HG03025 (cell line): ENCODE measurements around the gene CASQ1.

ENCODE experiments used
- ATAC-seq: cut with Tn5 transposase; IDR thresholded peaks from one replicate; pipeline ENCODE4 v1.9.1; 2021; ENCODE audit warnings: mild to moderate bottlenecking, moderate library complexity; ENCODE audit not compliant: unreplicated experiment, low FRiP score

The CASQ1 gene

DNA sequence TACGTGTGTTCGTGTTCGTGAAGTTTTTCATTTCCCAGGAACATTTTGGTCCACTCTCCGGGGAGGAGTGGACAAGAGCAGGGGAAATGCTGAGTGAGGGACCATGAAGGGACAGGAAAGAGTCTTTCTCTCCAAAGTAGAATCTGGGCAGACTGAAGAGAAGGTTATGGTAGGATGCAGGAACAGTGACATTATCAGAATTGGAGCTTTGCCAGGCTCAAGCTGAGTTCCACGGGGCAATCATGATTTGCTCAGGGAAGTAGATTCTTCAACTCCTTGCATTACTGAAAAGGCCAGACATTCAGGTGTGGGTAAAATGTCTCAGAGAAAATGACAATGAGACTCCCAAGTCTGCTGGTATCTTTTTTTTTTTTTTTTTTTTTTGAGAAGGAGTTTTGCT lies 22.4 kb upstream of the CASQ1 start:
- no peak for ATAC-seq

DNA sequence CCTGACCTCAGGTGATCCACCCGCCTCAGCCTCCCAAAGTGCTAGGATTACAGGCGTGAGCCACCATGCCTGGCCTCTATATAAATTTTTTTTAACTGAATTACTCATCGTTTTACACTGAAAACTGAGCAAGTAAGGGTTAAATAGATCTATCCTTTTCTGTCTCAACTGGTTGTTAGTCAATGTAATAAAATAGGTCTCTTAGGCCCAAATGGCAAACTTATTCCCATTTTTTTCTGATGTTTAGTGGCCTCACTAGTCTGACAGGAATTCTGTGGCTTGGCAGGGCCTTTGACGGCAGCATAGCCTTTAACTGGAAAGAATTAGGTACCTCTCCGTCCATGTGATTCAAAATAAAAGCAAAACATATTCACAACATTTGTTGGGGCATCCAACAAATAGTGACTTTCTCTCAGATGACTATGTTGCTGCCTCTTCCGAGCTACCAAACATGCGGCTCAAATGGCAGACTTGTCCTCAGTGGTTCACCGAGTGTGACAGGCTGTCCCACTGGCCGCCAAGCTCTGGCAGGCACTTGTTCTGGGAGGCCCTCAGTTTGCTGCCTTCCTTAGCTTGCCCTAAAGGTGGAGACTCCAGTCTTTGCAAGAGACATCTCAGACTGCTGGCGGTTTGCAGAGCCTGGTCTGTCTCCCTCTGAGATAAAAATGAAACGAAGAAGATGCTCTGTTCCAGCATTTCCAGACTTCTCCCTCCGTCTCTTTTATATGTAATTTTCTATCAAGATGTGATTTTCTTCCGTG lies 21.6 kb upstream of the CASQ1 start:
- no peak for ATAC-seq

GRCh38 chr1:160169553-160170399 lies 20.6 kb upstream of the CASQ1 start:
- ATAC-seq: no peak

DNA sequence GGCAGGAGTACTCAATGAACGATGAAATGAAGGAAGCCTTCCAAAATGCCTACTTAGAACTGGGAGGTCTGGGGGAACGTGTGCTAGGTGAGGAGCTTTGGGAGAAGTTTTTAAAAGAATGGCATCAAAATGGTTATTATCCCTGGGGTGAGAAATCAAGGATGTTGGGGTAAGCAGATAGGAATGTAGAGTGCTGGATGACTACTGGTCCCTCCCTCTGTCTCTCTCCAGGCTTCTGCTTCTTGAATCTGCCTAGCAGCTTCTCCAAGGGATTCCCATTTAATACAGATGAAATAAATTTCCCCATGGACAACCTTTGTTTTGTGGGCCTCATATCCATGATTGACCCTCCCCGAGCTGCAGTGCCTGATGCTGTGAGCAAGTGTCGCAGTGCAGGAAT lies 19.0 kb upstream of the CASQ1 start:
- ATAC-seq: no peak

DNA sequence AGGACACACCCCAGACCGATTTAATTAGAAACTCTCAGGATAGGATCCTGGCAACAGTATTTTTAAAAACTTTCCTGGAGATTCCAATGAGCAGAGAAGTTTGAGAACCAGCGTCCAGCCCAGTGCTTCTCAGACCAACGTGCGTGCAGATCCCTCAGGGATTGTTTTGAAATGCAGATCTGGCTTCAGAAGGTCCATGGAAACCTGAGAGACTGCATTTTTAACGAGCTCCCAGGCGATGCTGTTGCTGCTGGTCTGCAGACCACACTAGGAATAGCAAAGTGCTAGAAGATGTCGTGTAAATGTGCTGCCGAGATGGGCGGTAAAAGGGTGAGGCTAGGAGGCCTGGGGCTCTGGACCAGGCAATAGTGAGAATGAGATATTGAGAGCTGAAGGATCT lies 18.4 kb upstream of the CASQ1 start:
- ATAC-seq: no peak

DNA sequence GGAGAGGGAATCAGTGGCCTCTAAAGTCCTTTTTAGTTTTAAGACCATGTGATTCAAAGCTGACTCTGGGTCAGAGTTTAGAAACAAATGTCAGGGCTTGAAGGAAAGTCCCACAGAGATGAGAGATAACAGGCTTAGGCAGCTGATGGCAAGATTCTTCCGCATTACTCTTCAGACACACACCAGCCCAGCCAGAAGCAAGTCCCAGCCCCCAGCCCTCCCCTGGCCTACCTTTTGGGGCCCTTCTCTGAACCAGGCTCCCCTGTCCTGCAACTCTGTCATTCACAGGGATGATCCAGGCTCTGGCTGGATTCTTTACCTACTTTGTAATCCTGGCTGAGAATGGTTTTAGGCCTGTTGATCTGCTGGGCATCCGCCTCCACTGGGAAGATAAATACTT lies 13.1 kb upstream of the CASQ1 start:
- no peak for ATAC-seq

- ATAC-seq: no peak
Observed at GRCh38 chr1:160177667-160178066, 12.7 kb upstream of the CASQ1 start.

- no peak for ATAC-seq
Observed at GRCh38 chr1:160178731-160179130, 11.6 kb upstream of the CASQ1 start.

- no peak for ATAC-seq
Observed at GRCh38 chr1:160179336-160179735, 11.0 kb upstream of the CASQ1 start.

- no peak for ATAC-seq
Observed at GRCh38 chr1:160186246-160186645, 4.1 kb upstream of the CASQ1 start.

DNA sequence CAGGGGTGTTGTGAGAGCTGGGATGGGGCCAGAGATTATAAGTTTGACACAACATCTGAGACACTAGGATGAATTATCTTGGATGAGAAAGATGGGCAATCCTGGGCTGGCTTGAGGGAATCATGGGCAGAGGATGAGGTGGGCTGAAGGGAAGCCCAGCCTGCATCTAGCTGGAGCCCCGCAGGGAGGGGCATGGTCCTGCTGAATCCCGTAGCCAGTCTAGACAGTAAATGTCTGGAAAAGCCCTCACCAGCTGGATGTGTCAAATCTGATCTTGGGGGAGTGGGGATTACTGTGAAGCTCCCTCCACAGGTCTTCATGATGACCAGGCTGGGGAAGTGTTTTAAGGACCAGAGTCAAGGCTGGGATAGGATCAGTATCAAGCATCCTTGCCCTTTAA lies 3.6 kb upstream of the CASQ1 start:
- ATAC-seq: no peak

DNA sequence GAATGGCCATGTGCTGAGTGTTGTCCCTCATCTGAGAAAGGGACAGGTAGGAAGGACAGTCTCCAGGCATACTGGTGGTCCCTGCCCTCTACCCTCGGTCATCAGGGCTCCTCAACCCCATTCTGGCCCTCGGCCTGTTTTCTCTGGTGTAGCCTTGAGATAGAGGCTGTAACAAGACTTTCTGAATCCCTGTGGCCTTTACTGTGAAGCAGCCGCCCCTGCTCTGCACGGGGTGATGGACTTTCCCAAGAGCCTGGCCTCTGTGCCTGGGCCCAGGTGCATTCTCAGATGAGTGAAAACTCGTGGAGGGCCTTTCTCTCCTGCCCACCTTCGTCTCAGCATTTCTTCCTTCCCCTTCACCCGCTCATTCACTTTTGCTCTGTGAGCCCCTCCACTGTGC lies 3.0 kb upstream of the CASQ1 start:
- ATAC-seq: no peak

- no peak for ATAC-seq
Observed at GRCh38 chr1:160188341-160188740, 2.0 kb upstream of the CASQ1 start.

GRCh38 chr1:160191756-160192155 lies 1.4 kb downstream of the CASQ1 start:
- ATAC-seq: no peak

DNA sequence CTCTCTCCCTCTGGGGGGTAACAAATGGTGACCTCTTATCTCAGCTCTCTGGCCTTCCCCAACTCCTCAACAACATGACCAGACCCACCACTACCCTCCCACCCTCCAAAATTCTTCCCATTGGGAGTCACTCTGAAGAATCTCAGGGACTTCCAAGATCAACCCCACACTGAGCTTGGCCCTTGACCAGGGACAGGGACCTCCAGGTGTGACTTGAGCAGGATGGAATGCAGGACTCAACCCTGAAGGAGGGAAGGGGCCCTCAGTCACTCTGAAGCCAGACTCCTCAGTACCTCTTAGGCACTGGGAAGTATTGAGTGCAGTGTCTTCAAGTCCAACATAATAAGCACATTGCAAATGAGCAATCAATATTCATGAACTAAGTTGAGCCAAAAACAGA lies 1.9 kb downstream of the CASQ1 start:
- ATAC-seq: no peak

- ATAC-seq: no peak
Observed at GRCh38 chr1:160193091-160193819, 2.9 kb downstream of the CASQ1 start.

DNA sequence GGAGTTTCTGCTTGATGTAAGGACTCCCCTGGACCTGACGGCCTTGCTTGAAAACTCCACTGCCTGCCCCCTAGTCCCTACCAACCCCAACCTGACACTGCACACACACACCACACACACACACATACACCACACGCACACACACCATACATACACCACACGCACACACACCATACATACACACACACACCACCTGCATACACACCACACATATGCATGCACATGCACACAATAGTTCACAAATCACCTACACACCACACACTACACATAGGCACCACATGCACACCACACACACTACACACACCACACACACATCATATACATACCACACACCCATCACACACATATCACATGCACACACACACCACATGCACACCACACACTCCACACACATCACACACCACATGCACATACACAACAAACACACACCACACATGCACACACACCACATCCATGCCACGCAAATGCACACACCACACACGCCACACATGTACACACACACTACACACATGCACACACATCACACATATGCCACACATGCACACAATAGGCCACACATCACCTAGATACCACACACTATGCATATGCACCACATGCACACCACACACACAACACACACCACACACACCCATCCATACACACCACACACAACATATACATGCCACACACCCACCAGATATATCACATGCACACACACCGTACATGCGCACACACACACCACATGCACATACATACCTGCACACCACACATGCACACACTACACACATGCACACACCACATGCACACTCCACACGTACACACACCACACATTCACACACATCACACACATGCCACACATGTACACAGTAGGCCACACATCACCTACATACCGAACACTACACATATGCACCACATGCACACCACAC lies 3.7 kb downstream of the CASQ1 start:
- ATAC-seq: no peak

GRCh38 chr1:160194737-160195059 lies 4.3 kb downstream of the CASQ1 start:
- ATAC-seq: no peak

DNA sequence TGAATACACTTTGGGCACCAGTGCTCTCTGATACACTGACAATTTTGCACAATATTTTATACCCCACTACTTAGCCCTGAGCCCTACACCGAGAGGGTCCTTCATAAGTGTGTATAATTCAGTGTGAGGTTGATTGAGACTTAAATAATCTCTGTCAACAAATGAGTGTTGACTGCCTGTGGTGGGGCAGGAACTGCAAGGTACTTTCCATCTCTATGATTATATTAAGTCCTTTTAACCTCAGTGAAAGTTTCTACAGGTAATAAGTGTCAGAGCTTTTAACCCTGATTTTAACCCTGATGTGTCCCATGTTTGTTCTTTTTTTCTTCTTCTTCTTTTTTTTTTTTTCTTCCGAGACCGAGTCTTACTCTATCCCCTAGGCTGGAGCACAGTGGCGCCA lies 5.8 kb downstream of the CASQ1 start:
- no peak for ATAC-seq

GRCh38 chr1:160197231-160197630 lies 6.9 kb downstream of the CASQ1 start:
- no peak for ATAC-seq
